Lung (tissue), 12 donors: Measurements from ENCODE around the gene SND1. TPM values are rescaled to one million over a fixed set of nuclear protein-coding genes. Genes with fewer than 3 reads are reported as not detected.

Experiments used
- ATAC-seq: fragments of 200-7000 bp; cut with Tn5 transposase; one replicate; pipeline ENCODE4 v1.9.1; 2020; ENCODE audit warnings: moderate number of reproducible peaks; ENCODE audit not compliant: insufficient read depth, low FRiP score
- DNase-seq, 3 donors: peaks; one replicate each; pipeline ENCODE4 v3.0.0-alpha.2; 2013 to 2017
- H3K27ac ChIP-seq, 2 donors: one replicate each; pipeline ENCODE4 v1.5.1; 2013; ENCODE audit warnings: mild to moderate bottlenecking in 2 of 2, moderate library complexity in 2 of 2, control low read depth in 1 of 2, inconsistent platforms in 1 of 2, low read depth in 1 of 2, low read length in 1 of 2
- H3K27me3 ChIP-seq, 3 donors: one replicate each; pipeline ENCODE4 v1.5.1; 2013; ENCODE audit warnings: low read length in 2 of 3; ENCODE audit not compliant: control insufficient read depth in 3 of 3, insufficient read depth in 3 of 3
- H3K36me3 ChIP-seq, 4 donors: one replicate each; pipeline ENCODE4 v1.5.1; 2013; ENCODE audit warnings: low read length in 4 of 4, mild to moderate bottlenecking in 1 of 4, moderate library complexity in 1 of 4; ENCODE audit not compliant: control insufficient read depth in 4 of 4, insufficient read depth in 4 of 4
- H3K4me1 ChIP-seq, 5 donors: one replicate each; pipeline ENCODE4 v1.5.1; 2013; ENCODE audit warnings: low read length in 5 of 5, mild to moderate bottlenecking in 2 of 5, moderate library complexity in 1 of 5; ENCODE audit not compliant: control insufficient read depth in 5 of 5, insufficient read depth in 5 of 5
- H3K4me3 ChIP-seq: one replicate; pipeline ENCODE4 v1.5.1; 2013; ENCODE audit warnings: mild to moderate bottlenecking, control low read depth, moderate library complexity
- H3K9ac ChIP-seq, 2 donors: one replicate each; pipeline ENCODE4 v1.5.1; 2013; ENCODE audit warnings: low read length in 2 of 2, control low read depth in 1 of 2; ENCODE audit not compliant: insufficient read depth in 1 of 2
- H3K9me3 ChIP-seq, 4 donors: one replicate each; pipeline ENCODE4 v1.5.1; 2013; ENCODE audit warnings: low read length in 3 of 4, mild to moderate bottlenecking in 1 of 4, moderate library complexity in 1 of 4; ENCODE audit not compliant: control insufficient read depth in 4 of 4, insufficient read depth in 3 of 4
- WGBS, 2 donors: extraction: QIAGEN DNeasy Blood & Tissue Kit; methylation state at CpG; one replicate each; pipeline ENCODE4 v1.1.7; 2013; 5-methylcytosine and 5-hydroxymethylcytosine counted together
- polyA plus RNA-seq, 2 donors: library from polyadenylated mRNA; stranded (reverse); fragments of 200-250 nt; gene quantifications; one replicate each; pipeline ENCODE4 v1.2.1, GENCODE V29; 2013
- total RNA-seq, 2 donors: library from RNA; depleted of rRNA in 1 of 2; stranded (reverse); fragments of >200 nt in 1 of 2; gene quantifications; one replicate each; pipeline ENCODE4 v1.2.1, GENCODE V29; 2014 to 2021
- TF ChIP-seq, protein P1 (sequence below): IDR thresholded peaks from 2 replicates; pipeline ENCODE4 v1.5.1; 2012; ENCODE audit warnings: mild to moderate bottlenecking; ENCODE audit errors: control extremely low read depth, extremely low read depth
- donor health status: control.
- donor health status: control.
- donor health status: Bipolar disorder and iron deficiency.
- donor health status: healthy.
- donor health status: DM: yes; HTN: yes; CAD: no.

SND1 gene
- total and polyA plus RNA-seq, 4 donors, result 94.5 to 210 (median 137) TPM

DNA sequence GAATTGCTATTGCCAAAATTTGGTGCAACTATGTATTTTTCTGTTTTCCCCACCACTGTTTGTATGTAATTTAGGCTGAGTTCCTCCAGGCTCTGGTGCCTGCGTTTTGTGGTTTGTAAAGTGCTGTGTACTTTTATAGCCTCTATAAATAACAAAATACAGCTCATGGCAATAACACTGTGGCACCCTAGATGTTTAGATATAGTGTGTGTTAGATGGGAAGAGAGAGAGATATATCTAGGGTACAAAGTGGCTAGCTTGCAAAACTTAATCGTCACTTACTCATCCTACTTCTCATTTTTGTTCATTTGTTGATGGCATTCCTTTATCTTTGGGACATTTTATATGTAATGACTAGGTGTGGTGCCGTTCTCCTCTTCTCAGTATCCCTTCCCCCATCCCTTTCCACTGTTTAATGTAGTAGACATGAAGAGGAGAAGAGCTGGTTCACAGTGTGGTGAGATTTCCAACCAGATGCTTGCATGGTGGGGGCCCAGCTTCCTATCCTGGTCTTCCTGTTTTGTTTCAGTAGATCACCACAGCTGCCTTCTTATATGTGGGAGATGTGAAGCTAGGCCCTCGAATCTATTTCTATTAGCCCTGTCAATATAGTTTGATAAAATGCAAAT is 115.0 kb downstream of the SND1 start:
- 42 to 67% methylated on average over 4 of the region's 4 CpGs for WGBS, 2 donors
- H3K36me3 ChIP-seq, result peaks cover 0 to 2% (median 0%) of the 10 kb centered on the region in 4 donors
- TF ChIP-seq, protein P1, sequence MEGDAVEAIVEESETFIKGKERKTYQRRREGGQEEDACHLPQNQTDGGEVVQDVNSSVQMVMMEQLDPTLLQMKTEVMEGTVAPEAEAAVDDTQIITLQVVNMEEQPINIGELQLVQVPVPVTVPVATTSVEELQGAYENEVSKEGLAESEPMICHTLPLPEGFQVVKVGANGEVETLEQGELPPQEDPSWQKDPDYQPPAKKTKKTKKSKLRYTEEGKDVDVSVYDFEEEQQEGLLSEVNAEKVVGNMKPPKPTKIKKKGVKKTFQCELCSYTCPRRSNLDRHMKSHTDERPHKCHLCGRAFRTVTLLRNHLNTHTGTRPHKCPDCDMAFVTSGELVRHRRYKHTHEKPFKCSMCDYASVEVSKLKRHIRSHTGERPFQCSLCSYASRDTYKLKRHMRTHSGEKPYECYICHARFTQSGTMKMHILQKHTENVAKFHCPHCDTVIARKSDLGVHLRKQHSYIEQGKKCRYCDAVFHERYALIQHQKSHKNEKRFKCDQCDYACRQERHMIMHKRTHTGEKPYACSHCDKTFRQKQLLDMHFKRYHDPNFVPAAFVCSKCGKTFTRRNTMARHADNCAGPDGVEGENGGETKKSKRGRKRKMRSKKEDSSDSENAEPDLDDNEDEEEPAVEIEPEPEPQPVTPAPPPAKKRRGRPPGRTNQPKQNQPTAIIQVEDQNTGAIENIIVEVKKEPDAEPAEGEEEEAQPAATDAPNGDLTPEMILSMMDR, result no peak
- DNase-seq, result no peak
- peaks cover 0 to 16% (median 2%) of the 10 kb centered on the region in 5 donors for H3K4me1 ChIP-seq
- H3K9me3 ChIP-seq, result no peaks in the 10 kb centered on the region
- H3K9ac ChIP-seq, result no peak overlapping the region
- ATAC-seq, result no peak
- no peak overlapping the region for H3K27ac ChIP-seq
- no peak overlapping the region for H3K4me3 ChIP-seq
- no peaks in the 10 kb centered on the region for H3K27me3 ChIP-seq

DNA sequence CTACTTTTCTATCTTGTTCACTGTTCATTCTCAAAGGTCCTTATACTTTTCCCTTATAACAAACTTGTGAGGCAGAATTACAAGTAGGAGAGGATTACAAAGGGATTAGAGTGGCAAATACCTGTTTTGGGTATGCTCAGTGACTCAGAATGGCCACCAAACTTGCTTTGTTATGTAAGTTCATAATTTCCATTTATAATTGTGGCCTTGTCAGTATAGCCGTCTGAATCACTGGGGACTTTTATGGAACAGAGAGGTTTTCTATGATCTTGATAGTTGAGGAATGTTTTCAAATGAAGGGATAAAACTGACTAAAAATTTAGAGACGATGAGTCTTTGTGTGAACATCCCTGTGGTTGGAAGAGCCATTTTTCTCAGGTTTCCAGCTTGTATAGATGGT is 116.2 kb downstream of the SND1 start:
- ATAC-seq (no peak), DNase-seq (no peak)
- Histone ChIP-seq H3K36me3 (peaks cover 0 to 2% (median 0%) of the 10 kb centered on the region in 4 donors), H3K4me1 (peaks cover 0 to 14% (median 2%) of the 10 kb centered on the region in 5 donors), H3K4me3 (no peak overlapping the region), H3K27ac (no peak overlapping the region), H3K9ac (no peak overlapping the region), H3K9me3 (no peaks in the 10 kb centered on the region), H3K27me3 (no peaks in the 10 kb centered on the region)
- WGBS, 2 donors, result 94 to 100% methylated on average over 2 of the region's 2 CpGs
- TF ChIP-seq, protein P1, result no peak

DNA sequence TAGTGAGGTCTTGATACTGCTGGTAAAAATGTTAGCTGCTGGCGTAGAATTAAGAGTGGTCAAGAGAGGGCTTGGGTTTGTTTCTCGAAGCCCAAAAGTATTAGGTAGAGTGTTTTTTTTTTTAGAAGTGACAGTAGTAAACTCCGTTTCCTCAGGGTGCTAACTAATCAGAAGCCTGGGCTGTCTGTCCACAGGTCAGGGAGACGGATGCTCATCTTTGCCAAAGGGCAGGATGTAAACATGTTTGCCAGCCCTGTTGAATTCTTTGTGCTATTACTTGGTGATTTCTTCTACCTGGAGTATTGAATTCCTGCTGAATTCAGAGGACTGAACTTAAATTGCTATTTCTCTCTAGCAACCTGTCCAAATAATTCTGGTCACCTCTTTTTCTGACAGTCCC is 117.1 kb downstream of the SND1 start:
- WGBS, 2 donors, result 84 to 87% methylated on average over 4 of the region's 4 CpGs

More for the DNA sequence above, 117.1 kb downstream of the SND1 start:
- no peak for DNase-seq
- H3K9me3 ChIP-seq, result no peaks in the 10 kb centered on the region
- ATAC-seq, result no peak
- no peaks in the 10 kb centered on the region for H3K27me3 ChIP-seq
- H3K36me3 ChIP-seq, result peaks cover 0 to 2% (median 0%) of the 10 kb centered on the region in 4 donors
- no peak overlapping the region for H3K9ac ChIP-seq
- no peak overlapping the region for H3K27ac ChIP-seq
- H3K4me1 ChIP-seq, result peaks cover 0 to 14% (median 2%) of the 10 kb centered on the region in 5 donors
- TF ChIP-seq, protein P1, result no peak
- no peak overlapping the region for H3K4me3 ChIP-seq
